ENCODE data around the gene GNS. TPM values are rescaled to one million over a fixed set of nuclear protein-coding genes. Genes with fewer than 3 reads are reported as not detected.

GNS gene
- total and polyA plus RNA-seq, 10 of the 15 experiments (the other 5 are each of a cell fraction or from before 2014, with no cell fraction given) = 4.1 to 33.8 (median 19.1) TPM

DNA sequence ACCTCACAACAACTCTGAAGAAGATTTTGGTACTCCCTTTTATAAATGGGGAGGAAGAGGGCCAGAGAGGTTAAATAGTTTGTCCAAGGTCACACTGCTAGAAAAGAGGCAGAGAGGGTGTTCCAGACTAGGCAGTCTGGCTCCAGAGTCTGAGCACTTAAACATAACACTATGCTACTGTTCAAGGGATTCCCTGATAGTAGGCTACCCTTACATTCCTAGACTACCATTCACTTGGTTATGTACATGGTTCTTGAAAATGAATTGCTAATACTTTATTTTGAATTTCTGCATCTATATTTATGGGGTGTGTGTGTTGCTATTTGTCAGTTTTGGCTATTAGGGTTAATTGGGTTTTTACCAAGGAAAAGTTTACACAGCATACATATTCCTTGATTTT is 7.2 kb downstream of the GNS start:
- in situ Hi-C loops (cut with MboI) (no loop called here), intact Hi-C loops (cut with micrococcal nuclease; ENCODE audit: unreplicated experiment) (no loop called here)
- H3K9me3 ChIP-seq (replicated peaks; ENCODE audit: control insufficient read depth, insufficient read depth, low read length) = no peaks in the 10 kb centered on the region
- H2AFZ ChIP-seq (ENCODE audit: control insufficient read depth, low read depth, low read length) = no peak overlapping the region
- no peak overlapping the region for H3K27ac ChIP-seq (ENCODE audit: control insufficient read depth, insufficient read depth)
- peaks cover 0 to 7% of the 10 kb centered on the region in 2 experiments; a peak in 2 of 4 replicates for H3K36me3 ChIP-seq (ENCODE audit: control insufficient read depth in 2 of 2, insufficient read depth in 2 of 2, low read length in 1 of 2)
- DNase-seq (ENCODE audit: low read depth, low spot score) (no peak), ATAC-seq (no peak), FAIRE-seq (no peak)
- ChIA-PET RAD21 (ENCODE audit: unreplicated experiment) (no interaction called here), SMC1A (ENCODE audit: uncharacterized antibody, unreplicated experiment) (no interaction called here), CTCF (no interaction called here), POLR2A (no interaction called here)
- BruUV-seq (replicated peaks) = no TSS peak
- H3K9ac ChIP-seq (ENCODE audit: control insufficient read depth, insufficient read depth, low read length) = no peak overlapping the region
- no peak for TF ChIP-seq RB1 (IDR thresholded peaks at IDR 0.05; ENCODE audit: borderline replicate concordance)
- TF ChIP-seq, protein P1, sequence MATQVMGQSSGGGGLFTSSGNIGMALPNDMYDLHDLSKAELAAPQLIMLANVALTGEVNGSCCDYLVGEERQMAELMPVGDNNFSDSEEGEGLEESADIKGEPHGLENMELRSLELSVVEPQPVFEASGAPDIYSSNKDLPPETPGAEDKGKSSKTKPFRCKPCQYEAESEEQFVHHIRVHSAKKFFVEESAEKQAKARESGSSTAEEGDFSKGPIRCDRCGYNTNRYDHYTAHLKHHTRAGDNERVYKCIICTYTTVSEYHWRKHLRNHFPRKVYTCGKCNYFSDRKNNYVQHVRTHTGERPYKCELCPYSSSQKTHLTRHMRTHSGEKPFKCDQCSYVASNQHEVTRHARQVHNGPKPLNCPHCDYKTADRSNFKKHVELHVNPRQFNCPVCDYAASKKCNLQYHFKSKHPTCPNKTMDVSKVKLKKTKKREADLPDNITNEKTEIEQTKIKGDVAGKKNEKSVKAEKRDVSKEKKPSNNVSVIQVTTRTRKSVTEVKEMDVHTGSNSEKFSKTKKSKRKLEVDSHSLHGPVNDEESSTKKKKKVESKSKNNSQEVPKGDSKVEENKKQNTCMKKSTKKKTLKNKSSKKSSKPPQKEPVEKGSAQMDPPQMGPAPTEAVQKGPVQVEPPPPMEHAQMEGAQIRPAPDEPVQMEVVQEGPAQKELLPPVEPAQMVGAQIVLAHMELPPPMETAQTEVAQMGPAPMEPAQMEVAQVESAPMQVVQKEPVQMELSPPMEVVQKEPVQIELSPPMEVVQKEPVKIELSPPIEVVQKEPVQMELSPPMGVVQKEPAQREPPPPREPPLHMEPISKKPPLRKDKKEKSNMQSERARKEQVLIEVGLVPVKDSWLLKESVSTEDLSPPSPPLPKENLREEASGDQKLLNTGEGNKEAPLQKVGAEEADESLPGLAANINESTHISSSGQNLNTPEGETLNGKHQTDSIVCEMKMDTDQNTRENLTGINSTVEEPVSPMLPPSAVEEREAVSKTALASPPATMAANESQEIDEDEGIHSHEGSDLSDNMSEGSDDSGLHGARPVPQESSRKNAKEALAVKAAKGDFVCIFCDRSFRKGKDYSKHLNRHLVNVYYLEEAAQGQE (IDR thresholded peaks at IDR 0.05; ENCODE audit: low read depth, low read length) = no peak
- no peak for TF ChIP-seq FOS (IDR thresholded peaks at IDR 0.05; ENCODE audit: borderline replicate concordance, extremely low read depth, insufficient read length)
- TF ChIP-seq, protein P2, sequence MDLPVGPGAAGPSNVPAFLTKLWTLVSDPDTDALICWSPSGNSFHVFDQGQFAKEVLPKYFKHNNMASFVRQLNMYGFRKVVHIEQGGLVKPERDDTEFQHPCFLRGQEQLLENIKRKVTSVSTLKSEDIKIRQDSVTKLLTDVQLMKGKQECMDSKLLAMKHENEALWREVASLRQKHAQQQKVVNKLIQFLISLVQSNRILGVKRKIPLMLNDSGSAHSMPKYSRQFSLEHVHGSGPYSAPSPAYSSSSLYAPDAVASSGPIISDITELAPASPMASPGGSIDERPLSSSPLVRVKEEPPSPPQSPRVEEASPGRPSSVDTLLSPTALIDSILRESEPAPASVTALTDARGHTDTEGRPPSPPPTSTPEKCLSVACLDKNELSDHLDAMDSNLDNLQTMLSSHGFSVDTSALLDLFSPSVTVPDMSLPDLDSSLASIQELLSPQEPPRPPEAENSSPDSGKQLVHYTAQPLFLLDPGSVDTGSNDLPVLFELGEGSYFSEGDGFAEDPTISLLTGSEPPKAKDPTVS (IDR thresholded peaks at IDR 0.05; ENCODE audit: low read depth, low read length) = no peak
- no peak for TF ChIP-seq KLF5 (IDR thresholded peaks at IDR 0.05; ENCODE audit: partially characterized antibody)
- TF ChIP-seq ESRRA (IDR thresholded peaks at IDR 0.05; ENCODE audit: low read length) = no peak
- TF ChIP-seq MYB (IDR thresholded peaks at IDR 0.05; ENCODE audit: borderline replicate concordance, low read depth, low read length) = no peak
- no peak for TF ChIP-seq NFXL1 (IDR thresholded peaks at IDR 0.05; ENCODE audit: borderline replicate concordance)
- no peak for TF ChIP-seq HDGF (IDR thresholded peaks at IDR 0.05)
- TF ChIP-seq, protein P3, sequence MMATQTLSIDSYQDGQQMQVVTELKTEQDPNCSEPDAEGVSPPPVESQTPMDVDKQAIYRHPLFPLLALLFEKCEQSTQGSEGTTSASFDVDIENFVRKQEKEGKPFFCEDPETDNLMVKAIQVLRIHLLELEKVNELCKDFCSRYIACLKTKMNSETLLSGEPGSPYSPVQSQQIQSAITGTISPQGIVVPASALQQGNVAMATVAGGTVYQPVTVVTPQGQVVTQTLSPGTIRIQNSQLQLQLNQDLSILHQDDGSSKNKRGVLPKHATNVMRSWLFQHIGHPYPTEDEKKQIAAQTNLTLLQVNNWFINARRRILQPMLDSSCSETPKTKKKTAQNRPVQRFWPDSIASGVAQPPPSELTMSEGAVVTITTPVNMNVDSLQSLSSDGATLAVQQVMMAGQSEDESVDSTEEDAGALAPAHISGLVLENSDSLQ (IDR thresholded peaks at IDR 0.05) = no peak
- no peak for TF ChIP-seq PAX5 (IDR thresholded peaks at IDR 0.05; ENCODE audit: borderline replicate concordance, low read depth, low read length)
- TF ChIP-seq ZNF274 (IDR thresholded peaks at IDR 0.05; ENCODE audit: insufficient read depth, insufficient read length) = no peak
- TF ChIP-seq BMI1 (IDR thresholded peaks at IDR 0.05; ENCODE audit: borderline replicate concordance) = no peak
- no peak for TF ChIP-seq KAT2A (conservative IDR thresholded peaks at IDR 0.05; ENCODE audit: control insufficient read depth, low read depth, low read length)
- no peak for TF ChIP-seq ZNF217 (IDR thresholded peaks at IDR 0.05)
- TF ChIP-seq EP300 (IDR thresholded peaks at IDR 0.05; ENCODE audit: borderline replicate concordance in 1 of 2, control insufficient read depth in 1 of 2, low read depth in 2 of 2, low read length in 2 of 2) = no peak
- TF ChIP-seq KDM1A (IDR thresholded peaks at IDR 0.05; ENCODE audit: borderline replicate concordance) = no peak
- no peak for TF ChIP-seq SREBF1 (IDR thresholded peaks at IDR 0.05; ENCODE audit: low read length)
- no peak for TF ChIP-seq EZH2 (IDR thresholded peaks at IDR 0.05; ENCODE audit: borderline replicate concordance, control insufficient read depth, low read depth, low read length)
- H4K20me1 ChIP-seq (ENCODE audit: control insufficient read depth, insufficient read depth) = no peaks in the 10 kb centered on the region
- H3K79me2 ChIP-seq (ENCODE audit: control insufficient read depth, insufficient read depth, low read length) = no peaks in the 10 kb centered on the region
- no peaks in the 10 kb centered on the region for H3K27me3 ChIP-seq (replicated peaks in 1 of 2; ENCODE audit: control insufficient read depth in 2 of 2, insufficient read depth in 2 of 2, low read length in 1 of 2)
- H3K4me1 ChIP-seq (ENCODE audit: control insufficient read depth, insufficient read depth, low read length) = peaks cover 8% of the 10 kb centered on the region
- H3K4me3 ChIP-seq = no peak overlapping the region
- no peak overlapping the region for H3K4me2 ChIP-seq (ENCODE audit: control insufficient read depth, insufficient read depth)

All from GM12878 (cell line).